A549 treated with CpdA at 1 μM for 4 hours (cell line): ENCODE results near the gene TUBB8. TPM values are rescaled to one million over a fixed set of nuclear protein-coding genes. Genes with fewer than 3 reads are reported as not detected.

Experiments used
- total RNA-seq: library from RNA; stranded (reverse); fragments of 200-300 nt; extraction: Qiagen RNA extraction; gene quantifications from 5 replicates; pipeline ENCODE4 v1.2.3, GENCODE V29; 2022; ENCODE audit warnings: low read depth

Gene TUBB8
- 0.07 to 0.26 TPM in 2 of 5 replicates, not detected in the others for total RNA-seq

GRCh38 chr10:48996-49395, at the start of gene TUBB8:
Gene TUBB8 (minus strand): TSS chr10:49296. CDS start chr10:49238, 58 bp downstream.

Other genes with a start within 250 kb of the TUBB8 start
- gene ZMYND11, start 86.2 kb upstream of the TUBB8 start, total RNA-seq: 33.1 to 46.2 TPM (median 40.7 TPM) in 5 replicates